Measurements from ENCODE around the gene NAB2. TPM values are rescaled to one million over a fixed set of nuclear protein-coding genes. Genes with fewer than 3 reads are reported as not detected.
A peak's percentile ranks its signal among the peaks of the same experiment; 100 is the strongest.
"Not testable (repeated sequence)": the region's sequence is repeated elsewhere in the genome, so short reads cannot be mapped to it uniquely, and the experiment has no call there.

The NAB2 gene
- total and polyA plus RNA-seq, 2 experiments from 2014 or later: 21.6 to 107 TPM

GRCh38 chr12:57072661-57073060, 16.3 kb upstream of the NAB2 start:
- Histone ChIP-seq H3K79me2 (ENCODE audit: insufficient read depth) (peaks cover 47% of the 10 kb centered on the region), H3F3A (ENCODE audit: insufficient read depth) (peaks cover 22% of the 10 kb centered on the region), H3K9ac (peak overlapping the region; percentile 62), H2AFZ (peak overlapping the region; percentile 47; the same call in 1 of the 2 replicates), H3K4me3 (peak overlapping the region; percentile 46), H3K9me2 (ENCODE audit: insufficient read depth) (no peaks in the 10 kb centered on the region), H4K20me1 (ENCODE audit: insufficient read depth) (no peaks in the 10 kb centered on the region), H3K36me3 (ENCODE audit: low read depth) (no peaks in the 10 kb centered on the region), H3K27me3 (replicated peaks; ENCODE audit: insufficient read depth) (no peaks in the 10 kb centered on the region), H3K4me2 (ENCODE audit: unreplicated experiment) (peak overlapping the region; percentile 73), H3K4me1 (ENCODE audit: insufficient read depth) (peaks cover 29% of the 10 kb centered on the region), H3K27ac (peak overlapping the region; percentile 67), H3K9me3 (ENCODE audit: low read depth) (no peaks in the 10 kb centered on the region)
- in situ Hi-C loops (cut with MboI): no loop called here
- DNase-seq: peak; percentile 78
- 6 to 14% methylated on average over 2 of the region's 2 CpGs for WGBS, 2 experiments (ENCODE audit: low coverage in 1 of 2, low lambda C conversion rate in 2 of 2, missing lambda C conversion rate in 2 of 2)
- TF ChIP-seq EZH2phosphoT487 (IDR thresholded peaks at IDR 0.05; ENCODE audit: insufficient read depth, low read depth) (no peak), EZH2 (IDR thresholded peaks at IDR 0.05; ENCODE audit: insufficient read depth, poor library complexity, severe bottlenecking) (no peak)

GRCh38 chr12:57073566-57074450, 15.1 kb upstream of the NAB2 start:
- WGBS, 2 experiments (ENCODE audit: low coverage in 1 of 2, low lambda C conversion rate in 2 of 2, missing lambda C conversion rate in 2 of 2): 86 to 88% methylated on average over 6 of the region's 6 CpGs
- H3K9me2 ChIP-seq (ENCODE audit: insufficient read depth); in situ Hi-C loops (cut with MboI); H3K9me3 ChIP-seq (ENCODE audit: low read depth); H4K20me1 ChIP-seq (ENCODE audit: insufficient read depth); H3K27me3 ChIP-seq (replicated peaks; ENCODE audit: insufficient read depth); H3K36me3 ChIP-seq (ENCODE audit: low read depth); DNase-seq: not testable (repeated sequence)
- Histone ChIP-seq H3F3A (ENCODE audit: insufficient read depth) (peaks cover 24% of the 10 kb centered on the region), H3K4me1 (ENCODE audit: insufficient read depth) (peaks cover 30% of the 10 kb centered on the region), H3K4me2 (ENCODE audit: unreplicated experiment) (peak overlapping the region; percentile 73), H3K27ac (peak overlapping the region; percentile 67), H2AFZ (peak overlapping the region; percentile 47), H3K4me3 (peak overlapping the region; percentile 46), H3K79me2 (ENCODE audit: insufficient read depth) (peaks cover 49% of the 10 kb centered on the region), H3K9ac (peak overlapping the region; percentile 62)

DNA sequence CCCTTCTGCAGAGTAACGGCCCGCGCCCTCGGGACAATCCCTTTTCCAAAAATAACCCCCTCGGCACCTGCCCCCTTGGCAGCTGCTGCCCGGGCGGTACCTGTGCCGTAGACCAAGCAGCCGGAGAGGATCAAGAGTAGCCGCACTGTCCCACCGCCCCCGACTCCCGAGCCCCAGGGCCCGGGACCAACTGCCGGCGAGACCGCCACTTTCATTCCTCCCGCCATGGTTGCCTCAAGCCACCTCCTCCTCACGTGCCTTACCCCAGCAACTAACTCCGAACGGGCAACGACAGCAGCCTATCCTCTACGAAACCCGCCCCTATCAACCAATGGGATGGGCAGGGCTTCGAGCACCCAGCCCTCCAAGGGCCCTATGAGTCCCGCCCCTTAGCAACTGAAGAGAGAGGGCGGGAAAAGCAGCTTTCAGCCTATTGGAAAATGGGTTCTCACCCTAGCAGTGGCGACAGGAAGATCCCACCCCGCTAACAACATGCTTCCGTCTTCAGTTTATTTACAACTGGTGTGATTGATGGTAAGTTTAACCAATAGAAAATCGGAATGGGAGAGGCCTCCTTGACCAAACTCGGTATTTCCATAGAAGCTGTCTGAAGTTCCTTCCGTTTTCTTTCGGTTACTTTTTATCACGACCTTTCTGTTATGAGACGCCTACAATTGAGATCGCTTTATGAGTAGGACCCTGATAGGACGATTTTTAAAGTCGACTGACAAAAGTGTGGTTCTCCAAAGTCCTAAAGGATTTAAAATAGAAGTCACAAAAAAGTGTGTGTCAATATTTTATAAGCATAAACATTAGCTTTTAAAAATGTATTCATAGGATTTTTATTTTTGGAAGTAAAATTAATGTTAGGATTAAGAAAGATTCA, 10.2 kb upstream of the NAB2 start, which contains the start of gene NEMP1:
Gene NEMP1 (minus strand): TSS at position 273 of the 886 bp plus-strand sequence. CDS start 46 bp downstream, at position 227.
- H4K20me1 ChIP-seq (ENCODE audit: insufficient read depth): no peaks in the 10 kb centered on the region
- H3K79me2 ChIP-seq (ENCODE audit: insufficient read depth): peaks cover 36% of the 10 kb centered on the region
- H3F3A ChIP-seq (ENCODE audit: insufficient read depth): peaks cover 17% of the 10 kb centered on the region
- H3K9me2 ChIP-seq (ENCODE audit: insufficient read depth): no peaks in the 10 kb centered on the region
- H3K27me3 ChIP-seq (replicated peaks; ENCODE audit: insufficient read depth): no peaks in the 10 kb centered on the region
- H3K27ac ChIP-seq: peak within 1 kb of the TSS; percentile 83
- H3K4me2 ChIP-seq (ENCODE audit: unreplicated experiment): peak within 1 kb of the TSS; percentile 95
- peak within 1 kb of the TSS; percentile 85 for H3K9ac ChIP-seq
- peak within 1 kb of the TSS; percentile 88 for H3K4me3 ChIP-seq
- peaks cover 15% of the 10 kb centered on the region for H3K4me1 ChIP-seq (ENCODE audit: insufficient read depth)
- WGBS, 2 experiments (ENCODE audit: low coverage in 1 of 2, low lambda C conversion rate in 2 of 2, missing lambda C conversion rate in 2 of 2): 0 to 1% methylated on average over 35 to 39 of the region's 39 CpGs
- no peak for TF ChIP-seq EZH2 (IDR thresholded peaks at IDR 0.05; ENCODE audit: insufficient read depth, poor library complexity, severe bottlenecking)
- no peak for TF ChIP-seq EZH2phosphoT487 (IDR thresholded peaks at IDR 0.05; ENCODE audit: insufficient read depth, low read depth)
- no peaks in the 10 kb centered on the region for H3K9me3 ChIP-seq (ENCODE audit: low read depth)
- peak within 1 kb of the TSS; percentile 95 for H2AFZ ChIP-seq
- no peaks in the 10 kb centered on the region for H3K36me3 ChIP-seq (ENCODE audit: low read depth)
- in situ Hi-C loops (cut with MboI): no loop called here
- peak; percentile 100 for DNase-seq

GRCh38 chr12:57079821-57080220, 9.1 kb upstream of the NAB2 start:
- no peak for DNase-seq
- Histone ChIP-seq H3K4me2 (ENCODE audit: unreplicated experiment) (peak overlapping the region; percentile 95), H2AFZ (peak overlapping the region; percentile 95; the same call in 1 of the 2 replicates), H4K20me1 (ENCODE audit: insufficient read depth) (no peaks in the 10 kb centered on the region), H3F3A (ENCODE audit: insufficient read depth) (peaks cover 18% of the 10 kb centered on the region), H3K9me2 (ENCODE audit: insufficient read depth) (no peaks in the 10 kb centered on the region), H3K9ac (peak overlapping the region; percentile 84; the same call in 1 of the 2 replicates), H3K4me3 (no peak overlapping the region), H3K27ac (peak overlapping the region; percentile 83), H3K9me3 (ENCODE audit: low read depth) (no peaks in the 10 kb centered on the region), H3K4me1 (ENCODE audit: insufficient read depth) (peaks cover 13% of the 10 kb centered on the region), H3K36me3 (ENCODE audit: low read depth) (no peaks in the 10 kb centered on the region), H3K79me2 (ENCODE audit: insufficient read depth) (peaks cover 26% of the 10 kb centered on the region), H3K27me3 (replicated peaks; ENCODE audit: insufficient read depth) (no peaks in the 10 kb centered on the region)
- in situ Hi-C loops (cut with MboI): no loop called here
- 9 to 11% methylated on average over 1 of the region's 1 CpG for WGBS, 2 experiments (ENCODE audit: low coverage in 1 of 2, low lambda C conversion rate in 2 of 2, missing lambda C conversion rate in 2 of 2)
- TF ChIP-seq EZH2phosphoT487 (IDR thresholded peaks at IDR 0.05; ENCODE audit: insufficient read depth, low read depth) (no peak), EZH2 (IDR thresholded peaks at IDR 0.05; ENCODE audit: insufficient read depth, poor library complexity, severe bottlenecking) (no peak)

All from GM23248 (cell line).